Kidney (tissue), 14 donors: Measurements from ENCODE around the gene BTBD2. TPM values are rescaled to one million over a fixed set of nuclear protein-coding genes. Genes with fewer than 3 reads are reported as not detected.

Source experiments
- DNase-seq, 5 donors: peaks; one replicate each; pipeline ENCODE4 v3.0.0-alpha.2; 2013 to 2020
- FAIRE-seq: peaks from 2 replicates; lab custom pipeline; 2012; peaks lifted over from hg19 to GRCh38; lab: Jason Lieb, UNC
- H3K27ac ChIP-seq, 2 donors: one replicate each; pipeline ENCODE4 v1.7.0; 2013; ENCODE audit warnings: low read depth in 2 of 2, low read length in 2 of 2, inconsistent platforms in 1 of 2
- H3K27me3 ChIP-seq: one replicate; pipeline ENCODE4 v1.7.1; 2013; ENCODE audit warnings: low read length, inconsistent platforms; ENCODE audit not compliant: control insufficient read depth, insufficient read depth
- H3K36me3 ChIP-seq, 3 donors: one replicate each; pipeline versions ENCODE4 v1.7.0 to v1.7.1; 2013; ENCODE audit warnings: low read length in 3 of 3, control low read depth in 1 of 3, inconsistent platforms in 1 of 3; ENCODE audit not compliant: insufficient read depth in 3 of 3, control insufficient read depth in 2 of 3
- H3K4me1 ChIP-seq, 3 donors: one replicate each; pipeline versions ENCODE4 v1.7.0 to v1.7.1; 2013; ENCODE audit warnings: low read length in 3 of 3, inconsistent platforms in 1 of 3, low read depth in 1 of 3; ENCODE audit not compliant: control insufficient read depth in 2 of 3, insufficient read depth in 2 of 3
- H3K4me3 ChIP-seq, 3 donors: one replicate each; pipeline versions ENCODE4 v1.7.0 to v1.8.1; 2013; ENCODE audit warnings: low read length in 3 of 3, control low read depth in 1 of 3, inconsistent platforms in 1 of 3
- H3K9ac ChIP-seq, 3 donors: one replicate each; pipeline versions ENCODE4 v1.7.0 to v1.7.1; 2013; ENCODE audit warnings: low read length in 3 of 3, control low read depth in 1 of 3, inconsistent platforms in 1 of 3
- H3K9me3 ChIP-seq, 3 donors: one replicate each; pipeline versions ENCODE4 v1.7.0 to v1.7.1; 2013; ENCODE audit warnings: low read length in 3 of 3, control low read depth in 1 of 3, inconsistent platforms in 1 of 3; ENCODE audit not compliant: control insufficient read depth in 2 of 3, insufficient read depth in 1 of 3
- intact Hi-C: fragments of 100-400 bp; cut with DNase I; formaldehyde crosslinking; loops from one replicate; pipeline ENCODE4 v1.11.1; 2022
- polyA plus RNA-seq: library from polyadenylated mRNA; stranded (reverse); fragments of 350-450 nt; fragmentation: Illumina TruSeq; extraction: RNeasy Lipid Tissue Mini Kit (QIAGEN cat#74804); gene quantifications from one replicate; pipeline ENCODE4 v1.2.3, GENCODE V29; 2014; ENCODE audit warnings: low read depth, low replicate concordance; ENCODE audit not compliant: insufficient read depth
- total RNA-seq: library from RNA; stranded (reverse); fragmentation: NEBNext Ultra II Directional; extraction: Animal tissue kit (Norgen Biotek cat#: 25700); gene quantifications from one replicate; pipeline ENCODE4 v1.2.1, GENCODE V29; 2021
- TF ChIP-seq, protein P1 (sequence below): IDR thresholded peaks from 3 replicates; pipeline ENCODE4 v1.5.1; 2012; ENCODE audit warnings: mild to moderate bottlenecking, moderate library complexity, borderline replicate concordance; ENCODE audit not compliant: insufficient read depth; ENCODE audit errors: extremely low read depth
- donor health status: control.
- donor health status: control.
- donor health status: control.
- donor health status: control.
- donor health status: control.
- donor health status: DM: yes; HTN: yes; CAD: no.
- donor health status: Normal renal cell carcinoma (clear cell type).

Gene BTBD2
- total and polyA plus RNA-seq, 2 donors from 2014 or later = 57.0 to 70.3 TPM

GRCh38 chr19:1949304-1950101 lies 66.0 kb downstream of the BTBD2 start:
- Histone ChIP-seq H3K9me3 (no peaks in the 10 kb centered on the region), H3K36me3 (no peaks in the 10 kb centered on the region), H3K4me1 (no peaks in the 10 kb centered on the region), H3K4me3 (no peak overlapping the region), H3K9ac (no peak overlapping the region), H3K27me3 (no peaks in the 10 kb centered on the region), H3K27ac (no peak overlapping the region)
- TF ChIP-seq, protein P1, sequence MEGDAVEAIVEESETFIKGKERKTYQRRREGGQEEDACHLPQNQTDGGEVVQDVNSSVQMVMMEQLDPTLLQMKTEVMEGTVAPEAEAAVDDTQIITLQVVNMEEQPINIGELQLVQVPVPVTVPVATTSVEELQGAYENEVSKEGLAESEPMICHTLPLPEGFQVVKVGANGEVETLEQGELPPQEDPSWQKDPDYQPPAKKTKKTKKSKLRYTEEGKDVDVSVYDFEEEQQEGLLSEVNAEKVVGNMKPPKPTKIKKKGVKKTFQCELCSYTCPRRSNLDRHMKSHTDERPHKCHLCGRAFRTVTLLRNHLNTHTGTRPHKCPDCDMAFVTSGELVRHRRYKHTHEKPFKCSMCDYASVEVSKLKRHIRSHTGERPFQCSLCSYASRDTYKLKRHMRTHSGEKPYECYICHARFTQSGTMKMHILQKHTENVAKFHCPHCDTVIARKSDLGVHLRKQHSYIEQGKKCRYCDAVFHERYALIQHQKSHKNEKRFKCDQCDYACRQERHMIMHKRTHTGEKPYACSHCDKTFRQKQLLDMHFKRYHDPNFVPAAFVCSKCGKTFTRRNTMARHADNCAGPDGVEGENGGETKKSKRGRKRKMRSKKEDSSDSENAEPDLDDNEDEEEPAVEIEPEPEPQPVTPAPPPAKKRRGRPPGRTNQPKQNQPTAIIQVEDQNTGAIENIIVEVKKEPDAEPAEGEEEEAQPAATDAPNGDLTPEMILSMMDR = no peak
- FAIRE-seq = no peak
- peak in 1 of 5 donors; percentile 65 for DNase-seq
- intact Hi-C loops = no loop called here

DNA sequence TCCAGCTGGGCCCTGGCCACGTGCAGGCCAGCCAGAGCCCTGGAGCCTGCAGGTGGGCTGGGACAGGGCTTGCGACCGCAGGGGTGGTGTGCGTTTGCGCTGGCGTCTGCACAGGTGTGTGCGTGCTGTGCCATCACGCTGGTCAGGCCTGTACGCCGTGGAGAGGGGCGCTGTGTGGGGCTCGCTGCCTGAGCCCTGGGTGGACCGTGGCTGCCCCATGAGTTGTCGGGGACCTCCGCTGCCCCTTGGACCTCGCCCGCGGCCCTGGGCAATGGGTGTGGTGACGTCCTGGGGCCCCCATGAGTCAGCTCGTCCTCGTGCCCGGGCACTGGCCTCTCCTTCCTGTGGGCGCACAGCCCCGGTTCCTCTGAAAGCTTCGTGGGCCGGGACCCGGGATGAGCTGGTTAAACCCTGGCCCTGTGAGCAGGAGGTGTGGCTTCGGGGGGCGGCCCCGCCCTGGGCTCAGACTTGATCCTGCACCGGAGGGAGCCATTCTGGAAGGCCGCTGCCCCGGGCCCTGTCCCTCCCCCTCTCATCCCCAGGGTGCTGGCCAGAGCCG lies 67.8 kb downstream of the BTBD2 start:
- Histone ChIP-seq H3K27ac (no peak overlapping the region), H3K36me3 (no peaks in the 10 kb centered on the region), H3K4me3 (no peak overlapping the region), H3K4me1 (peaks cover 0 to 6% (median 0%) of the 10 kb centered on the region in 3 donors), H3K9me3 (no peaks in the 10 kb centered on the region), H3K27me3 (no peaks in the 10 kb centered on the region), H3K9ac (no peak overlapping the region)
- DNase-seq (peak in 1 of 5 donors; percentile 74), FAIRE-seq (no peak)
- intact Hi-C loops = no loop called here
- TF ChIP-seq, protein P1 = no peak

DNA sequence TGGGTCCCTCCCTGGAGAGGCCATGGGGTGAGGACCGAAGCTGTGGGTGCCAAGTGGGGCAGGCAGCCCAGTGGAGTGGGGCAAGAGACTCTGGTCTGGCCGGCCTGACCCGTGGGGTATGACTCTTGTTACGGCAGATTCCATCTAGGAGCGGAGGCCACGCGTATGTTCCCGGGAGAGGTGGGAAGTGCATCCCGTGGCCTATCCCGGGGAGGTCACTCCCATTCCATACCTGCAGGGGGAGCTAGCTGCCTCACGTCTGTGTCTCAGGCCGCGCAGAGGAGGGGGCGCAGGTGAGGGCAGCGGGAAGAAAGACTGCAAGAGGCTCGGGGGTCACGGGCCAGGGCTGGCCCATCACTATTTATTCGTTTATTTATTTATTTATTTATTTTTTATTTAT lies 69.6 kb downstream of the BTBD2 start:
- intact Hi-C loops = no loop called here
- Histone ChIP-seq H3K4me3 (no peak overlapping the region), H3K27ac (no peak overlapping the region), H3K9me3 (no peaks in the 10 kb centered on the region), H3K27me3 (no peaks in the 10 kb centered on the region), H3K4me1 (peaks cover 0 to 6% (median 0%) of the 10 kb centered on the region in 3 donors), H3K9ac (no peak overlapping the region), H3K36me3 (no peaks in the 10 kb centered on the region)
- FAIRE-seq = no peak
- TF ChIP-seq, protein P1 = peak; percentile 48
- DNase-seq = peak; percentile 39 to 81 (median 56)
